H9 (cell line): ENCODE results near the gene PCDH9. TPM values are rescaled to one million over a fixed set of nuclear protein-coding genes. Genes with fewer than 3 reads are reported as not detected.

Source experiments
- DNase-seq: peaks from one replicate; pipeline ENCODE4 v3.0.0-alpha.2; 2017
- H2AFZ ChIP-seq: one replicate; pipeline ENCODE4 v1.6.1; 2013; ENCODE audit warnings: mild to moderate bottlenecking, low read length, control low read depth, moderate library complexity
- H2AK5ac ChIP-seq: 2 replicates; pipeline ENCODE4 v1.6.1; 2013; ENCODE audit warnings: low read length, control low read depth, mixed read lengths; ENCODE audit not compliant: insufficient read length
- H2BK120ac ChIP-seq: one replicate; pipeline ENCODE4 v1.6.1; 2013; ENCODE audit warnings: low read depth, mild to moderate bottlenecking, low read length, control low read depth, inconsistent platforms; ENCODE audit not compliant: poor library complexity, severe bottlenecking
- H2BK12ac ChIP-seq: 2 replicates; pipeline ENCODE4 v1.6.1; 2013; ENCODE audit warnings: low read length, control low read depth, mixed read lengths, low read depth; ENCODE audit not compliant: insufficient read length
- H2BK15ac ChIP-seq: 2 replicates; pipeline ENCODE4 v1.6.1; 2013; ENCODE audit warnings: low read depth, low read length, control low read depth
- H2BK20ac ChIP-seq: one replicate; pipeline ENCODE4 v1.6.1; 2013; ENCODE audit warnings: low read depth, mild to moderate bottlenecking, low read length, control low read depth, inconsistent platforms; ENCODE audit not compliant: poor library complexity, severe bottlenecking
- H2BK5ac ChIP-seq: 2 replicates; pipeline ENCODE4 v1.6.1; 2013; ENCODE audit warnings: low read length, control low read depth, mixed read lengths; ENCODE audit not compliant: insufficient read length
- H3K14ac ChIP-seq: 2 replicates; pipeline ENCODE4 v1.6.1; 2013; ENCODE audit warnings: low read length, control low read depth; ENCODE audit not compliant: insufficient read depth
- H3K18ac ChIP-seq: 2 replicates; pipeline ENCODE4 v1.6.1; 2013; ENCODE audit warnings: low read depth, mild to moderate bottlenecking, mixed read lengths, low read length, control low read depth; ENCODE audit not compliant: insufficient read length
- H3K23ac ChIP-seq: 2 replicates; pipeline ENCODE4 v1.6.1; 2013; ENCODE audit warnings: low read length, control low read depth, mixed read lengths, low read depth; ENCODE audit not compliant: insufficient read length
- H3K23me2 ChIP-seq: 2 replicates; pipeline ENCODE4 v1.6.1; 2013; ENCODE audit warnings: low read depth, mild to moderate bottlenecking, mixed read lengths, low read length, control low read depth; ENCODE audit not compliant: insufficient read length, poor library complexity, severe bottlenecking
- H3K27ac ChIP-seq: 2 replicates; pipeline ENCODE4 v1.5.1; 2013; ENCODE audit warnings: low read length, control low read depth, mixed read lengths, low read depth; ENCODE audit not compliant: insufficient read length
- H3K27me3 ChIP-seq: 2 replicates; pipeline ENCODE4 v1.6.1; 2013; ENCODE audit warnings: low read length, control low read depth, inconsistent platforms; ENCODE audit not compliant: insufficient read depth
- H3K4ac ChIP-seq: 2 replicates; pipeline ENCODE4 v1.6.1; 2013; ENCODE audit warnings: low read depth, mild to moderate bottlenecking, control low read depth, inconsistent platforms, low read length, moderate library complexity
- H3K4me1 ChIP-seq: 2 replicates; pipeline ENCODE4 v1.6.1; 2013; ENCODE audit warnings: low read length, control low read depth, inconsistent platforms; ENCODE audit not compliant: insufficient read depth
- H3K4me2 ChIP-seq: 2 replicates; pipeline ENCODE4 v1.6.1; 2013; ENCODE audit warnings: low read length, control low read depth, mixed read lengths; ENCODE audit not compliant: insufficient read length, insufficient read depth
- H3K56ac ChIP-seq: 2 replicates; pipeline ENCODE4 v1.6.1; 2013; ENCODE audit warnings: low read depth, mild to moderate bottlenecking, mixed read lengths, low read length, control low read depth; ENCODE audit not compliant: insufficient read length
- H3K79me1 ChIP-seq: 2 replicates; pipeline ENCODE4 v1.6.1; 2013; ENCODE audit warnings: low read depth, mild to moderate bottlenecking, moderate library complexity, low read length, control low read depth, inconsistent platforms; ENCODE audit not compliant: insufficient read depth, poor library complexity, severe bottlenecking
- H3K79me2 ChIP-seq: 2 replicates; pipeline ENCODE4 v1.6.1; 2013; ENCODE audit warnings: low read length, control low read depth, inconsistent platforms; ENCODE audit not compliant: insufficient read depth
- H3K9ac ChIP-seq: 2 replicates; pipeline ENCODE4 v1.6.1; 2013; ENCODE audit warnings: low read length, control low read depth, mixed read lengths; ENCODE audit not compliant: insufficient read length; ENCODE audit errors: extremely low read depth
- H3K9me3 ChIP-seq: one replicate; pipeline ENCODE4 v1.6.1; 2013; ENCODE audit warnings: low read depth, low read length, inconsistent platforms; ENCODE audit not compliant: control insufficient read depth
- H3T11ph ChIP-seq: one replicate; pipeline ENCODE4 v1.6.1; 2013; ENCODE audit warnings: mild to moderate bottlenecking, low read length, control low read depth, inconsistent platforms
- H4K20me1 ChIP-seq: one replicate; pipeline ENCODE4 v1.6.1; 2013; ENCODE audit not compliant: control insufficient read depth, insufficient read length, insufficient read depth
- H4K5ac ChIP-seq: 2 replicates; pipeline ENCODE4 v1.6.1; 2013; ENCODE audit warnings: low read depth, mild to moderate bottlenecking, mixed read lengths, low read length, control low read depth; ENCODE audit not compliant: insufficient read length
- H4K8ac ChIP-seq: replicated peaks from 2 replicates; pipeline ENCODE4 v1.6.1; 2013; ENCODE audit warnings: low read length, control low read depth, mixed read lengths, low read depth; ENCODE audit not compliant: insufficient read length
- H4K91ac ChIP-seq: 2 replicates; pipeline ENCODE4 v1.6.1; 2013; ENCODE audit warnings: low read depth, mild to moderate bottlenecking, moderate library complexity, mixed read lengths, low read length, control low read depth; ENCODE audit not compliant: insufficient read length
- H3K27ac Mint-ChIP-seq, 3 experiments: 2 replicates in 2 of 3; 3 replicates in 1 of 3; pipeline ENCODE4 v1.8.0; 2020 to 2021; ENCODE audit warnings: mixed read lengths in 3 of 3, mild to moderate bottlenecking in 1 of 3, moderate library complexity in 1 of 3
- H3K27me3 Mint-ChIP-seq: 2 replicates; pipeline ENCODE4 v1.8.0; 2021; ENCODE audit warnings: low read depth, mild to moderate bottlenecking, moderate library complexity, mixed read lengths
- H3K36me3 Mint-ChIP-seq, 3 experiments: 2 replicates in 2 of 3; 3 replicates in 1 of 3; pipeline ENCODE4 v1.8.0; 2020 to 2021; ENCODE audit warnings: low read depth in 3 of 3, mixed read lengths in 3 of 3; ENCODE audit not compliant: insufficient read depth in 1 of 3
- H3K4me1 Mint-ChIP-seq, 2 experiments: 2 replicates each; pipeline ENCODE4 v1.8.0; 2020; ENCODE audit warnings: mixed read lengths in 2 of 2
- H3K4me3 Mint-ChIP-seq, 2 experiments: 2 replicates in 1 of 2; 3 replicates in 1 of 2; pipeline ENCODE4 v1.8.0; 2020 to 2021; ENCODE audit warnings: mild to moderate bottlenecking in 2 of 2, mixed read lengths in 2 of 2, moderate library complexity in 1 of 2
- H3K9me3 Mint-ChIP-seq, 2 experiments: 2 replicates in 1 of 2; 3 replicates in 1 of 2; pipeline ENCODE4 v1.8.0; 2020; ENCODE audit warnings: mild to moderate bottlenecking in 2 of 2, mixed read lengths in 2 of 2, moderate library complexity in 1 of 2
- total RNA-seq: library from RNA; stranded (reverse); gene quantifications from 2 replicates; pipeline ENCODE4 v1.2.1, GENCODE V29; 2021
- TF ChIP-seq, protein P1 (sequence below): fragments of 200-600 bp; sonication (generic); conservative IDR thresholded peaks from 3 replicates; pipeline ENCODE4 v1.8.0; 2021; ENCODE audit warnings: antibody characterized with exemption, mild to moderate bottlenecking

Gene PCDH9
- total RNA-seq, 1 experiment from 2014 or later = 0.11 TPM

DNA sequence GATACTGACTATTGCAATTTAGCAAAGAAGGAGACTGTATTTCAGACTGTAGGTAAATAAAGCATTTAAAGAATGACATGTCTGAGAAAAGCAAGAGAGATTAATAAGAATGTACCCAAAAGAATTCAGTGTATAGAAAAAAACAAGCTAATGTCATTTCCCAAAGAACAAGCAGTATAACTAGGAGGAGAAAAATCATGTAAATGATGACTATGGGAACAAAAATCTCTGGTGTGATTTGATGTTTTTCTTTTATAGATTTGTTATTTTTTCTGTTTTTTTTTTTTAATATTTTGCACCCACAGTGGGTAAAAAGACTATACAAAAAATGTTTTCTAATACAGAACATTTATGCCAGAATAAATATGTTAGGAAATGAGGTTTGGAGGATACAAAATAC is 801.0 kb downstream of the PCDH9 start:
- TF ChIP-seq, protein P1, sequence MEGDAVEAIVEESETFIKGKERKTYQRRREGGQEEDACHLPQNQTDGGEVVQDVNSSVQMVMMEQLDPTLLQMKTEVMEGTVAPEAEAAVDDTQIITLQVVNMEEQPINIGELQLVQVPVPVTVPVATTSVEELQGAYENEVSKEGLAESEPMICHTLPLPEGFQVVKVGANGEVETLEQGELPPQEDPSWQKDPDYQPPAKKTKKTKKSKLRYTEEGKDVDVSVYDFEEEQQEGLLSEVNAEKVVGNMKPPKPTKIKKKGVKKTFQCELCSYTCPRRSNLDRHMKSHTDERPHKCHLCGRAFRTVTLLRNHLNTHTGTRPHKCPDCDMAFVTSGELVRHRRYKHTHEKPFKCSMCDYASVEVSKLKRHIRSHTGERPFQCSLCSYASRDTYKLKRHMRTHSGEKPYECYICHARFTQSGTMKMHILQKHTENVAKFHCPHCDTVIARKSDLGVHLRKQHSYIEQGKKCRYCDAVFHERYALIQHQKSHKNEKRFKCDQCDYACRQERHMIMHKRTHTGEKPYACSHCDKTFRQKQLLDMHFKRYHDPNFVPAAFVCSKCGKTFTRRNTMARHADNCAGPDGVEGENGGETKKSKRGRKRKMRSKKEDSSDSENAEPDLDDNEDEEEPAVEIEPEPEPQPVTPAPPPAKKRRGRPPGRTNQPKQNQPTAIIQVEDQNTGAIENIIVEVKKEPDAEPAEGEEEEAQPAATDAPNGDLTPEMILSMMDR = no peak
- H3K18ac ChIP-seq = no peak overlapping the region
- H2AK5ac ChIP-seq = no peak overlapping the region
- no peak overlapping the region for H3K4me2 ChIP-seq
- no peak for DNase-seq
- H3K27me3 ChIP-seq = no peaks in the 10 kb centered on the region
- no peaks in the 10 kb centered on the region for H4K20me1 ChIP-seq
- no peak overlapping the region for H2BK20ac ChIP-seq
- no peaks in the 10 kb centered on the region for H3K4me1 ChIP-seq
- Mint-ChIP-seq H3K27me3 (no peaks in the 10 kb centered on the region), H3K9me3 (no peaks in the 10 kb centered on the region), H3K27ac (no peak overlapping the region), H3K4me3 (no peak overlapping the region), H3K36me3 (no peaks in the 10 kb centered on the region), H3K4me1 (no peaks in the 10 kb centered on the region)
- H3K9me3 ChIP-seq = no peaks in the 10 kb centered on the region
- H2AFZ ChIP-seq = no peak overlapping the region
- H2BK15ac ChIP-seq = no peak overlapping the region
- H3T11ph ChIP-seq = no peak overlapping the region
- H4K91ac ChIP-seq = no peak overlapping the region
- H3K4ac ChIP-seq = no peak overlapping the region
- H2BK12ac ChIP-seq = no peak overlapping the region
- H3K79me2 ChIP-seq = no peaks in the 10 kb centered on the region
- H3K56ac ChIP-seq = no peak overlapping the region
- no peak overlapping the region for H4K8ac ChIP-seq
- H3K9ac ChIP-seq = no peak overlapping the region
- H3K14ac ChIP-seq = no peak overlapping the region
- H3K23me2 ChIP-seq = no peaks in the 10 kb centered on the region
- no peak overlapping the region for H2BK120ac ChIP-seq
- no peak overlapping the region for H3K27ac ChIP-seq
- H3K23ac ChIP-seq = no peak overlapping the region
- no peaks in the 10 kb centered on the region for H3K79me1 ChIP-seq
- H4K5ac ChIP-seq = no peak overlapping the region
- no peak overlapping the region for H2BK5ac ChIP-seq
